ENCODE data around the gene CRYBG3.
"Not testable (repeated sequence)": the region's sequence is repeated elsewhere in the genome, so short reads cannot be mapped to it uniquely, and the experiment has no call there.

The CRYBG3 gene

GRCh38 chr3:97885931-97886824 is 64.4 kb downstream of the CRYBG3 start:
- no peak for DNase-seq (ENCODE audit: low read depth)
- H3K4me3 ChIP-seq (ENCODE audit: low read depth, low read length), result no peak overlapping the region

- DNase-seq (ENCODE audit: low read depth), result no peak
- H3K4me3 ChIP-seq (ENCODE audit: low read depth, low read length), result no peak overlapping the region
Observed at GRCh38 chr3:97889814-97890213, 68.0 kb downstream of the CRYBG3 start.

- no peak overlapping the region for H3K4me3 ChIP-seq (ENCODE audit: low read depth, low read length)
- DNase-seq (ENCODE audit: low read depth), result no peak
Observed at GRCh38 chr3:97892852-97893251, 71.0 kb downstream of the CRYBG3 start.

GRCh38 chr3:97895216-97895615 is 73.4 kb downstream of the CRYBG3 start:
- no peak overlapping the region for H3K4me3 ChIP-seq (ENCODE audit: low read depth, low read length)
- no peak for DNase-seq (ENCODE audit: low read depth)

- no peak overlapping the region for H3K4me3 ChIP-seq (ENCODE audit: low read depth, low read length)
- no peak for DNase-seq (ENCODE audit: low read depth)
Observed at GRCh38 chr3:97896129-97896528, 74.3 kb downstream of the CRYBG3 start.

GRCh38 chr3:97896547-97896946 is 74.7 kb downstream of the CRYBG3 start:
- no peak overlapping the region for H3K4me3 ChIP-seq (ENCODE audit: low read depth, low read length)
- no peak for DNase-seq (ENCODE audit: low read depth)

GRCh38 chr3:97899331-97899730 is 77.5 kb downstream of the CRYBG3 start:
- DNase-seq (ENCODE audit: low read depth), result no peak
- H3K4me3 ChIP-seq (ENCODE audit: low read depth, low read length), result no peak overlapping the region

GRCh38 chr3:97901313-97902248 is 79.8 kb downstream of the CRYBG3 start:
- no peak overlapping the region for H3K4me3 ChIP-seq (ENCODE audit: low read depth, low read length)
- no peak for DNase-seq (ENCODE audit: low read depth)

GRCh38 chr3:97909830-97910229 is 88.0 kb downstream of the CRYBG3 start:
- H3K4me3 ChIP-seq (ENCODE audit: low read depth, low read length); DNase-seq (ENCODE audit: low read depth): not testable (repeated sequence)

- H3K4me3 ChIP-seq (ENCODE audit: low read depth, low read length); DNase-seq (ENCODE audit: low read depth): not testable (repeated sequence)
Observed at GRCh38 chr3:97910236-97910831, 88.5 kb downstream of the CRYBG3 start.

- H3K4me3 ChIP-seq (ENCODE audit: low read depth, low read length), result no peak overlapping the region
- no peak for DNase-seq (ENCODE audit: low read depth)
Observed at GRCh38 chr3:97910931-97911351, 89.1 kb downstream of the CRYBG3 start.

GRCh38 chr3:97911459-97911858 is 89.6 kb downstream of the CRYBG3 start:
- H3K4me3 ChIP-seq (ENCODE audit: low read depth, low read length), result no peak overlapping the region

GRCh38 chr3:97914388-97914787 is 92.6 kb downstream of the CRYBG3 start:
- no peak for DNase-seq (ENCODE audit: low read depth)
- H3K4me3 ChIP-seq (ENCODE audit: low read depth, low read length), result no peak overlapping the region

More at GRCh38 chr3:97911459-97911858, 89.6 kb downstream of the CRYBG3 start:
- DNase-seq (ENCODE audit: low read depth), result no peak

GRCh38 chr3:97916576-97916975 is 94.8 kb downstream of the CRYBG3 start:
- DNase-seq (ENCODE audit: low read depth), result no peak
- H3K4me3 ChIP-seq (ENCODE audit: low read depth, low read length), result no peak overlapping the region

- DNase-seq (ENCODE audit: low read depth), result peak; percentile 33
- H3K4me3 ChIP-seq (ENCODE audit: low read depth, low read length), result no peak overlapping the region
Observed at GRCh38 chr3:97917813-97918536, 96.2 kb downstream of the CRYBG3 start.

- H3K4me3 ChIP-seq (ENCODE audit: low read depth, low read length), result no peak overlapping the region
- DNase-seq (ENCODE audit: low read depth), result no peak
Observed at GRCh38 chr3:97927704-97928103, 105.9 kb downstream of the CRYBG3 start.

- no peak overlapping the region for H3K4me3 ChIP-seq (ENCODE audit: low read depth, low read length)
- no peak for DNase-seq (ENCODE audit: low read depth)
Observed at GRCh38 chr3:97928986-97929385, 107.2 kb downstream of the CRYBG3 start.

GRCh38 chr3:97930018-97930417 is 108.2 kb downstream of the CRYBG3 start:
- H3K4me3 ChIP-seq (ENCODE audit: low read depth, low read length), result no peak overlapping the region
- no peak for DNase-seq (ENCODE audit: low read depth)

GRCh38 chr3:97931218-97931617 is 109.4 kb downstream of the CRYBG3 start:
- no peak for DNase-seq (ENCODE audit: low read depth)
- no peak overlapping the region for H3K4me3 ChIP-seq (ENCODE audit: low read depth, low read length)
